SK-N-SH (cell line): ENCODE results near the gene ERAP2.

Experiments
- CHD2 ChIP-seq: fragments of 150-350 bp; IDR thresholded peaks from 2 replicates; pipeline ENCODE4 v1.6.1; 2018; ENCODE audit warnings: low read length; ENCODE audit not compliant: partially characterized antibody
- ELF1 ChIP-seq: IDR thresholded peaks from 2 replicates; pipeline ENCODE4 v1.4.0; 2012
- EP300 ChIP-seq, 2 experiments: IDR thresholded peaks; 2 replicates each; pipeline versions ENCODE4 v1.4.0 to v1.6.1; 2012; ENCODE audit warnings: borderline replicate concordance in 1 of 2, low read depth in 1 of 2, low read length in 1 of 2
- EZH2phosphoT487 ChIP-seq: fragments of 200-600 bp; sonication (generic); IDR thresholded peaks from 2 replicates; pipeline ENCODE4 v1.6.1; 2017; ENCODE audit warnings: low read depth, mixed run types, mild to moderate bottlenecking, antibody characterized with exemption, moderate library complexity, borderline replicate concordance
- FOSL2 ChIP-seq: IDR thresholded peaks from 2 replicates; pipeline ENCODE4 v1.4.0; 2012; ENCODE audit warnings: low read depth, mild to moderate bottlenecking, moderate library complexity, borderline replicate concordance
- FOXM1 ChIP-seq: IDR thresholded peaks from 2 replicates; pipeline ENCODE4 v1.4.0; 2012; ENCODE audit warnings: low read depth, mild to moderate bottlenecking
- GABPA ChIP-seq: IDR thresholded peaks from 2 replicates; pipeline ENCODE4 v1.4.0; 2012; ENCODE audit warnings: low read depth, mild to moderate bottlenecking
- RXRA ChIP-seq: IDR thresholded peaks from 2 replicates; pipeline ENCODE4 v1.4.0; 2012; ENCODE audit warnings: low read depth, mild to moderate bottlenecking, borderline replicate concordance
- TAF1 ChIP-seq: IDR thresholded peaks from 2 replicates; pipeline ENCODE4 v1.6.1; 2012; ENCODE audit warnings: low read depth, mild to moderate bottlenecking, low read length, moderate library complexity, borderline replicate concordance
- TEAD4 ChIP-seq: IDR thresholded peaks from 2 replicates; pipeline ENCODE4 v1.4.0; 2012; ENCODE audit warnings: mild to moderate bottlenecking, borderline replicate concordance; ENCODE audit not compliant: insufficient read depth
- YY1 ChIP-seq: IDR thresholded peaks from 2 replicates; pipeline ENCODE4 v1.4.0; 2012; ENCODE audit warnings: low read depth, mild to moderate bottlenecking
- TF ChIP-seq, protein P1 (sequence below): fragments of 200-600 bp; sonication (generic); IDR thresholded peaks from 2 replicates; pipeline ENCODE4 v1.6.1; 2017; ENCODE audit warnings: antibody characterized with exemption, mild to moderate bottlenecking, moderate library complexity
- TF ChIP-seq, protein P2 (sequence below): IDR thresholded peaks from 2 replicates; pipeline ENCODE4; 2012

DNA sequence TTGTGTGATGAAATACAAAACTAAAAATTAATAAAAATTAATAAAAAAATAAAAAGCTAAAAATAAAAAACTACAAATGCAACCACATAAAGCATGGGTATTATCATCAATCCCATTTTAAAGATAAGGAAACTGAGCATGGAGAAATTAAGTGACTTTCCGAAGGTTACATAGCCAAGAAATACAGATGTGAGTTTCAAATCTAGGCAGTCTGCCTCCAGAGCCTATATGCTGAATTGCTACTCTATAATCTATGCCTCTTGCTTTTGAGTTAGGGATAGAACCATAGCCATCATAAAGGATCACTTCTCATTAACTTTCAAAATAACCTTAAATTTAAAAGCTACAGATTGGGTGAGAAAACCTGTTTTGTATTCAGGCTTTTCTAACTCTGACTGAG lies 18.8 kb upstream of the ERAP2 start:
- TF ChIP-seq, protein P1, sequence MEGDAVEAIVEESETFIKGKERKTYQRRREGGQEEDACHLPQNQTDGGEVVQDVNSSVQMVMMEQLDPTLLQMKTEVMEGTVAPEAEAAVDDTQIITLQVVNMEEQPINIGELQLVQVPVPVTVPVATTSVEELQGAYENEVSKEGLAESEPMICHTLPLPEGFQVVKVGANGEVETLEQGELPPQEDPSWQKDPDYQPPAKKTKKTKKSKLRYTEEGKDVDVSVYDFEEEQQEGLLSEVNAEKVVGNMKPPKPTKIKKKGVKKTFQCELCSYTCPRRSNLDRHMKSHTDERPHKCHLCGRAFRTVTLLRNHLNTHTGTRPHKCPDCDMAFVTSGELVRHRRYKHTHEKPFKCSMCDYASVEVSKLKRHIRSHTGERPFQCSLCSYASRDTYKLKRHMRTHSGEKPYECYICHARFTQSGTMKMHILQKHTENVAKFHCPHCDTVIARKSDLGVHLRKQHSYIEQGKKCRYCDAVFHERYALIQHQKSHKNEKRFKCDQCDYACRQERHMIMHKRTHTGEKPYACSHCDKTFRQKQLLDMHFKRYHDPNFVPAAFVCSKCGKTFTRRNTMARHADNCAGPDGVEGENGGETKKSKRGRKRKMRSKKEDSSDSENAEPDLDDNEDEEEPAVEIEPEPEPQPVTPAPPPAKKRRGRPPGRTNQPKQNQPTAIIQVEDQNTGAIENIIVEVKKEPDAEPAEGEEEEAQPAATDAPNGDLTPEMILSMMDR: no peak
- TF ChIP-seq EZH2phosphoT487: no peak
- TF ChIP-seq FOXM1: no peak
- no peak for TF ChIP-seq RXRA
- TF ChIP-seq, protein P2, sequence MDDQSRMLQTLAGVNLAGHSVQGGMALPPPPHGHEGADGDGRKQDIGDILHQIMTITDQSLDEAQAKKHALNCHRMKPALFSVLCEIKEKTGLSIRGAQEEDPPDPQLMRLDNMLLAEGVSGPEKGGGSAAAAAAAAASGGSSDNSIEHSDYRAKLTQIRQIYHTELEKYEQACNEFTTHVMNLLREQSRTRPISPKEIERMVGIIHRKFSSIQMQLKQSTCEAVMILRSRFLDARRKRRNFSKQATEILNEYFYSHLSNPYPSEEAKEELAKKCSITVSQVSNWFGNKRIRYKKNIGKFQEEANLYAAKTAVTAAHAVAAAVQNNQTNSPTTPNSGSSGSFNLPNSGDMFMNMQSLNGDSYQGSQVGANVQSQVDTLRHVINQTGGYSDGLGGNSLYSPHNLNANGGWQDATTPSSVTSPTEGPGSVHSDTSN: no peak
- no peak for TF ChIP-seq CHD2
- no peak for TF ChIP-seq TEAD4
- TF ChIP-seq TAF1: no peak
- TF ChIP-seq EP300 (IDR thresholded peaks at IDR 0.05; ENCODE audit: borderline replicate concordance in 1 of 2, low read depth in 1 of 2, low read length in 1 of 2): no peak
- no peak for TF ChIP-seq GABPA
- no peak for TF ChIP-seq YY1
- no peak for TF ChIP-seq ELF1
- no peak for TF ChIP-seq FOSL2
